Measurements from ENCODE around the gene PTPRN. TPM values are rescaled to one million over a fixed set of nuclear protein-coding genes. Genes with fewer than 3 reads are reported as not detected.
"Not testable (repeated sequence)": the region's sequence is repeated elsewhere in the genome, so short reads cannot be mapped to it uniquely, and the experiment has no call there.

Gene PTPRN
- total RNA-seq, 2 donors from 2014 or later: 0.44 to 1.1 TPM

- Histone ChIP-seq H3K9ac (ENCODE audit: extremely low read depth, low read length, poor library complexity, severe bottlenecking) (no peak overlapping the region), H3K27me3 (ENCODE audit: control insufficient read depth, insufficient read depth, low read length, poor library complexity, severe bottlenecking) (peaks cover 79% of the 10 kb centered on the region), H3K4me3 (ENCODE audit: low read length) (no peak overlapping the region), H3K4me1 (ENCODE audit: control insufficient read depth, insufficient read depth, low read length) (no peaks in the 10 kb centered on the region), H3K27ac (ENCODE audit: low read depth, low read length) (no peak overlapping the region), H3K36me3 (ENCODE audit: control insufficient read depth, insufficient read depth, low read length) (no peaks in the 10 kb centered on the region), H3K9me3 (ENCODE audit: control insufficient read depth, low read length) (no peaks in the 10 kb centered on the region)
- no peak overlapping the region for H3K27ac Mint-ChIP-seq
- H3K4me3 Mint-ChIP-seq: no peak overlapping the region
- H3K27me3 Mint-ChIP-seq (ENCODE audit: insufficient read depth): peaks cover 71% of the 10 kb centered on the region
- no peaks in the 10 kb centered on the region for H3K9me3 Mint-ChIP-seq
- 85 to 96% methylated on average over 3 to 4 of the region's 4 CpGs for WGBS, 2 experiments (ENCODE audit: insufficient coverage in 1 of 2, insufficient read length in 1 of 2)
- no peaks in the 10 kb centered on the region for H3K36me3 Mint-ChIP-seq (ENCODE audit: low read depth)
- H3K4me1 Mint-ChIP-seq: no peaks in the 10 kb centered on the region
- no peak for DNase-seq
- no peak for TF ChIP-seq CTCF (conservative IDR thresholded peaks at IDR 0.05)
Observed at GRCh38 chr2:219325136-219325535, 15.9 kb upstream of the PTPRN start.

- peaks cover 58% of the 10 kb centered on the region for H3K27me3 Mint-ChIP-seq (ENCODE audit: insufficient read depth)
- Histone ChIP-seq H3K9ac (ENCODE audit: extremely low read depth, low read length, poor library complexity, severe bottlenecking) (no peak overlapping the region), H3K27ac (ENCODE audit: low read depth, low read length) (no peak overlapping the region), H3K4me3 (ENCODE audit: low read length) (no peak overlapping the region), H3K27me3 (ENCODE audit: control insufficient read depth, insufficient read depth, low read length, poor library complexity, severe bottlenecking) (peaks cover 62% of the 10 kb centered on the region), H3K36me3 (ENCODE audit: control insufficient read depth, insufficient read depth, low read length) (no peaks in the 10 kb centered on the region), H3K9me3 (ENCODE audit: control insufficient read depth, low read length) (no peaks in the 10 kb centered on the region), H3K4me1 (ENCODE audit: control insufficient read depth, insufficient read depth, low read length) (no peaks in the 10 kb centered on the region)
- no peak for TF ChIP-seq CTCF (conservative IDR thresholded peaks at IDR 0.05)
- H3K9me3 Mint-ChIP-seq: no peaks in the 10 kb centered on the region
- H3K36me3 Mint-ChIP-seq (ENCODE audit: low read depth): no peaks in the 10 kb centered on the region
- no peak overlapping the region for H3K27ac Mint-ChIP-seq
- H3K4me1 Mint-ChIP-seq: no peaks in the 10 kb centered on the region
- 81 to 82% methylated on average over 2 to 4 of the region's 4 CpGs for WGBS, 2 experiments (ENCODE audit: insufficient coverage in 1 of 2, insufficient read length in 1 of 2)
- H3K4me3 Mint-ChIP-seq: no peak overlapping the region
- no peak for DNase-seq
Observed at GRCh38 chr2:219323434-219323833, 14.2 kb upstream of the PTPRN start.

GRCh38 chr2:219314804-219315468, 5.7 kb upstream of the PTPRN start:
- WGBS, 2 experiments (ENCODE audit: insufficient coverage in 1 of 2, insufficient read length in 1 of 2): 87 to 92% methylated on average over 13 to 16 of the region's 16 CpGs
- peaks cover 20% of the 10 kb centered on the region for H3K27me3 Mint-ChIP-seq (ENCODE audit: insufficient read depth)
- H3K4me1 Mint-ChIP-seq: no peaks in the 10 kb centered on the region

GRCh38 chr2:219312683-219313263, 3.6 kb upstream of the PTPRN start:
- 81 to 95% methylated on average over 17 to 49 of the region's 49 CpGs for WGBS, 2 experiments (ENCODE audit: insufficient coverage in 1 of 2, insufficient read length in 1 of 2)
- H3K27me3 Mint-ChIP-seq (ENCODE audit: insufficient read depth): peaks cover 35% of the 10 kb centered on the region
- H3K27ac Mint-ChIP-seq; H3K9ac ChIP-seq (ENCODE audit: extremely low read depth, low read length, poor library complexity, severe bottlenecking); H3K9me3 ChIP-seq (ENCODE audit: control insufficient read depth, low read length); H3K27ac ChIP-seq (ENCODE audit: low read depth, low read length); H3K36me3 Mint-ChIP-seq (ENCODE audit: low read depth); DNase-seq; H3K4me3 Mint-ChIP-seq; H3K4me1 Mint-ChIP-seq; H3K9me3 Mint-ChIP-seq; H3K4me3 ChIP-seq (ENCODE audit: low read length); H3K36me3 ChIP-seq (ENCODE audit: control insufficient read depth, insufficient read depth, low read length); H3K4me1 ChIP-seq (ENCODE audit: control insufficient read depth, insufficient read depth, low read length): not testable (repeated sequence)
- H3K27me3 ChIP-seq (ENCODE audit: control insufficient read depth, insufficient read depth, low read length, poor library complexity, severe bottlenecking): peaks cover 30% of the 10 kb centered on the region

More at GRCh38 chr2:219314804-219315468, 5.7 kb upstream of the PTPRN start:
- Mint-ChIP-seq H3K36me3 (ENCODE audit: low read depth) (no peaks in the 10 kb centered on the region), H3K9me3 (peaks cover 6% of the 10 kb centered on the region), H3K4me3 (no peak overlapping the region), H3K27ac (no peak overlapping the region)
- Histone ChIP-seq H3K27ac (ENCODE audit: low read depth, low read length) (no peak overlapping the region), H3K4me3 (ENCODE audit: low read length) (no peak overlapping the region), H3K36me3 (ENCODE audit: control insufficient read depth, insufficient read depth, low read length) (no peaks in the 10 kb centered on the region), H3K27me3 (ENCODE audit: control insufficient read depth, insufficient read depth, low read length, poor library complexity, severe bottlenecking) (peaks cover 10% of the 10 kb centered on the region), H3K4me1 (ENCODE audit: control insufficient read depth, insufficient read depth, low read length) (no peaks in the 10 kb centered on the region), H3K9ac (ENCODE audit: extremely low read depth, low read length, poor library complexity, severe bottlenecking) (no peak overlapping the region), H3K9me3 (ENCODE audit: control insufficient read depth, low read length) (no peaks in the 10 kb centered on the region)
- TF ChIP-seq CTCF (conservative IDR thresholded peaks at IDR 0.05): no peak
- no peak for DNase-seq

Measured in endodermal cell (in vitro differentiated cells).